HG03457 (cell line): ENCODE measurements around the gene PADI3.

Source experiments
- ATAC-seq: cut with Tn5 transposase; IDR thresholded peaks from one replicate; pipeline ENCODE4 v1.9.1; 2021; ENCODE audit warnings: moderate number of reproducible peaks; ENCODE audit not compliant: unreplicated experiment

Gene PADI3

GRCh38 chr1:17215545-17215890, 33.4 kb upstream of the PADI3 start:
- ATAC-seq, result no peak

- no peak for ATAC-seq
Observed at GRCh38 chr1:17216078-17216477, 32.8 kb upstream of the PADI3 start.

- no peak for ATAC-seq
Observed at GRCh38 chr1:17217607-17218006, 31.3 kb upstream of the PADI3 start.

- no peak for ATAC-seq
Observed at GRCh38 chr1:17218939-17219338, 30.0 kb upstream of the PADI3 start.

- no peak for ATAC-seq
Observed at GRCh38 chr1:17220287-17220686, 28.6 kb upstream of the PADI3 start.

GRCh38 chr1:17222557-17222956, 26.3 kb upstream of the PADI3 start:
- no peak for ATAC-seq

GRCh38 chr1:17224434-17224833, 24.5 kb upstream of the PADI3 start:
- no peak for ATAC-seq

GRCh38 chr1:17225140-17225539, 23.8 kb upstream of the PADI3 start:
- ATAC-seq, result no peak

- no peak for ATAC-seq
Observed at GRCh38 chr1:17227358-17227915, 21.5 kb upstream of the PADI3 start.

GRCh38 chr1:17228619-17229018, 20.3 kb upstream of the PADI3 start:
- no peak for ATAC-seq

- ATAC-seq, result no peak
Observed at GRCh38 chr1:17229379-17229778, 19.5 kb upstream of the PADI3 start.

GRCh38 chr1:17230106-17230505, 18.8 kb upstream of the PADI3 start:
- no peak for ATAC-seq

GRCh38 chr1:17230671-17231310, 18.1 kb upstream of the PADI3 start:
- ATAC-seq, result no peak

GRCh38 chr1:17232759-17233661, 15.9 kb upstream of the PADI3 start:
- ATAC-seq, result no peak

GRCh38 chr1:17233675-17234320, 15.1 kb upstream of the PADI3 start:
- ATAC-seq, result no peak

- no peak for ATAC-seq
Observed at GRCh38 chr1:17234405-17234804, 14.5 kb upstream of the PADI3 start.

- ATAC-seq, result no peak
Observed at GRCh38 chr1:17235135-17235885, 13.6 kb upstream of the PADI3 start.

- no peak for ATAC-seq
Observed at GRCh38 chr1:17236779-17237560, 11.9 kb upstream of the PADI3 start.

- no peak for ATAC-seq
Observed at GRCh38 chr1:17237561-17237903, 11.4 kb upstream of the PADI3 start.

GRCh38 chr1:17239420-17239819, 9.5 kb upstream of the PADI3 start:
- ATAC-seq, result no peak
